SK-N-SH treated with all-trans-retinoic acid at 6 μM for 48 hours (cell line): ENCODE measurements around the gene UBAP1L.

Experiments used
- ATAC-seq: fragments of 200-7000 bp; cut with Tn5 transposase; 3 replicates; pipeline ENCODE4 v1.9.1; 2020; ENCODE audit warnings: mild to moderate bottlenecking, moderate library complexity
- ARNTL ChIP-seq: fragments of 450-650 bp; formaldehyde crosslinking; IDR thresholded peaks from 2 replicates; pipeline ENCODE4 v1.5.0; 2020; ENCODE audit warnings: low read depth, mild to moderate bottlenecking, moderate library complexity, borderline replicate concordance
- BACH2 ChIP-seq: fragments of 250-450 bp; sonication (Bioruptor Pico); IDR thresholded peaks from 2 replicates; pipeline ENCODE4 v1.9.0; 2021; ENCODE audit warnings: mild to moderate bottlenecking, borderline replicate concordance
- CSDC2 ChIP-seq: fragments of 250-450 bp; sonication (Bioruptor Pico); IDR thresholded peaks from 2 replicates; pipeline ENCODE4 v1.5.0; 2020; ENCODE audit warnings: mild to moderate bottlenecking, moderate library complexity
- ESRRG ChIP-seq: fragments of 250-450 bp; sonication (Bioruptor Pico); IDR thresholded peaks from 2 replicates; pipeline ENCODE4 v1.6.1; 2021; ENCODE audit warnings: mild to moderate bottlenecking
- GLIS3 ChIP-seq: fragments of 250-450 bp; sonication (Bioruptor Pico); IDR thresholded peaks from 2 replicates; pipeline ENCODE4 v1.5.0; 2020; ENCODE audit warnings: mild to moderate bottlenecking, moderate library complexity
- ISL1 ChIP-seq: fragments of 250-450 bp; sonication (Bioruptor Pico); IDR thresholded peaks from 2 replicates; pipeline ENCODE4 v2.1.2; 2022; ENCODE audit warnings: mild to moderate bottlenecking, moderate library complexity
- OSR1 ChIP-seq: fragments of 250-450 bp; sonication (Bioruptor Pico); IDR thresholded peaks from 2 replicates; pipeline ENCODE4 v1.8.0; 2022; ENCODE audit warnings: moderate library complexity, mild to moderate bottlenecking, inconsistent platforms
- PATZ1 ChIP-seq: fragments of 250-450 bp; sonication (Bioruptor Pico); IDR thresholded peaks from 2 replicates; pipeline ENCODE4 v1.8.0; 2020; ENCODE audit warnings: mild to moderate bottlenecking, moderate library complexity, borderline replicate concordance
- POU6F1 ChIP-seq: fragments of 250-450 bp; sonication (Bioruptor Pico); IDR thresholded peaks from 2 replicates; pipeline ENCODE4 v1.8.0; 2021; ENCODE audit warnings: low read depth, mild to moderate bottlenecking, moderate library complexity, borderline replicate concordance
- RARB ChIP-seq: fragments of 250-450 bp; sonication (Bioruptor Pico); IDR thresholded peaks from 2 replicates; pipeline ENCODE4 v1.8.0; 2021; ENCODE audit warnings: mild to moderate bottlenecking, moderate library complexity
- SNAI2 ChIP-seq: fragments of 250-450 bp; sonication (Bioruptor Pico); IDR thresholded peaks from 2 replicates; pipeline ENCODE4 v1.5.0; 2020; ENCODE audit warnings: mild to moderate bottlenecking, moderate library complexity
- TCF4 ChIP-seq: fragments of 250-450 bp; sonication (Bioruptor Pico); IDR thresholded peaks from 2 replicates; pipeline ENCODE4 v1.8.0; 2021; ENCODE audit warnings: mild to moderate bottlenecking, moderate library complexity, borderline replicate concordance
- TOX ChIP-seq: fragments of 250-450 bp; sonication (Bioruptor Pico); IDR thresholded peaks from 2 replicates; pipeline ENCODE4 v1.8.0; 2021; ENCODE audit warnings: mild to moderate bottlenecking, moderate library complexity, borderline replicate concordance
- ZC3H10 ChIP-seq: fragments of 250-450 bp; sonication (Bioruptor Pico); IDR thresholded peaks from 2 replicates; pipeline ENCODE4 v1.5.1; 2021; ENCODE audit warnings: mild to moderate bottlenecking, moderate library complexity
- ZFP3 ChIP-seq: fragments of 250-450 bp; sonication (Bioruptor Pico); IDR thresholded peaks from 2 replicates; pipeline ENCODE4 v1.5.0; 2020; ENCODE audit warnings: mild to moderate bottlenecking, moderate library complexity
- ZNF70 ChIP-seq: fragments of 450-650 bp; formaldehyde crosslinking; IDR thresholded peaks from 2 replicates; pipeline ENCODE4 v1.5.0; 2020; ENCODE audit warnings: mild to moderate bottlenecking, moderate library complexity
- ZNF8 ChIP-seq: fragments of 450-650 bp; formaldehyde crosslinking; IDR thresholded peaks from 2 replicates; pipeline ENCODE4 v1.5.0; 2020; ENCODE audit warnings: mild to moderate bottlenecking, moderate library complexity
- TF ChIP-seq, protein P1 (sequence below): fragments of 250-450 bp; sonication (Bioruptor Pico); IDR thresholded peaks from 2 replicates; pipeline ENCODE4 v1.5.1; 2020; ENCODE audit warnings: low read depth, mild to moderate bottlenecking, moderate library complexity
- TF ChIP-seq, protein P2 (sequence below): fragments of 250-450 bp; sonication (Bioruptor Pico); IDR thresholded peaks from 2 replicates; pipeline ENCODE4 v1.5.0; 2020; ENCODE audit warnings: mild to moderate bottlenecking, moderate library complexity

The UBAP1L gene

DNA sequence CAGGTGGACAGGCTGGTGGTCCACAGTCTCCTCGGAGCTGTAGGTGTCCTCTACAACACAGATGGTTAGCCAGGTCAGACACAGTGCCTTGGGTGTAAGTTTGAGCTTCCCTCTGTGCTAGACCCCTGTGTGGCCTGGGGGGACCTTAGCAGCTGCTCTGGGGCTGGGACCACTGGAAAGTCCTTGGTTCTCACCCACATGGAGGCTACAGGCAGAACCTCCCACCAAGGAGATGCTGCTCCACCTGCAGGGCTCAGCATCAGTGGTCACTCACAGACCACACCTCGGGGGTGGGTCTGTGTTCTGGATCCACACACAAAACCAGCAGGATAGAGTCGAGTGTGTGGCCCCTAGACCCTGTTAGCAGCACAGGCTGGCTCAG lies 55.6 kb downstream of the UBAP1L start:
- TF ChIP-seq, protein P1, sequence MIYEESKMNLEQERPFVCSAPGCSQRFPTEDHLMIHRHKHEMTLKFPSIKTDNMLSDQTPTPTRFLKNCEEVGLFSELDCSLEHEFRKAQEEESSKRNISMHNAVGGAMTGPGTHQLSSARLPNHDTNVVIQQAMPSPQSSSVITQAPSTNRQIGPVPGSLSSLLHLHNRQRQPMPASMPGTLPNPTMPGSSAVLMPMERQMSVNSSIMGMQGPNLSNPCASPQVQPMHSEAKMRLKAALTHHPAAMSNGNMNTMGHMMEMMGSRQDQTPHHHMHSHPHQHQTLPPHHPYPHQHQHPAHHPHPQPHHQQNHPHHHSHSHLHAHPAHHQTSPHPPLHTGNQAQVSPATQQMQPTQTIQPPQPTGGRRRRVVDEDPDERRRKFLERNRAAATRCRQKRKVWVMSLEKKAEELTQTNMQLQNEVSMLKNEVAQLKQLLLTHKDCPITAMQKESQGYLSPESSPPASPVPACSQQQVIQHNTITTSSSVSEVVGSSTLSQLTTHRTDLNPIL (CRISPR knock-in tag): no peak
- ATAC-seq: no peak

DNA sequence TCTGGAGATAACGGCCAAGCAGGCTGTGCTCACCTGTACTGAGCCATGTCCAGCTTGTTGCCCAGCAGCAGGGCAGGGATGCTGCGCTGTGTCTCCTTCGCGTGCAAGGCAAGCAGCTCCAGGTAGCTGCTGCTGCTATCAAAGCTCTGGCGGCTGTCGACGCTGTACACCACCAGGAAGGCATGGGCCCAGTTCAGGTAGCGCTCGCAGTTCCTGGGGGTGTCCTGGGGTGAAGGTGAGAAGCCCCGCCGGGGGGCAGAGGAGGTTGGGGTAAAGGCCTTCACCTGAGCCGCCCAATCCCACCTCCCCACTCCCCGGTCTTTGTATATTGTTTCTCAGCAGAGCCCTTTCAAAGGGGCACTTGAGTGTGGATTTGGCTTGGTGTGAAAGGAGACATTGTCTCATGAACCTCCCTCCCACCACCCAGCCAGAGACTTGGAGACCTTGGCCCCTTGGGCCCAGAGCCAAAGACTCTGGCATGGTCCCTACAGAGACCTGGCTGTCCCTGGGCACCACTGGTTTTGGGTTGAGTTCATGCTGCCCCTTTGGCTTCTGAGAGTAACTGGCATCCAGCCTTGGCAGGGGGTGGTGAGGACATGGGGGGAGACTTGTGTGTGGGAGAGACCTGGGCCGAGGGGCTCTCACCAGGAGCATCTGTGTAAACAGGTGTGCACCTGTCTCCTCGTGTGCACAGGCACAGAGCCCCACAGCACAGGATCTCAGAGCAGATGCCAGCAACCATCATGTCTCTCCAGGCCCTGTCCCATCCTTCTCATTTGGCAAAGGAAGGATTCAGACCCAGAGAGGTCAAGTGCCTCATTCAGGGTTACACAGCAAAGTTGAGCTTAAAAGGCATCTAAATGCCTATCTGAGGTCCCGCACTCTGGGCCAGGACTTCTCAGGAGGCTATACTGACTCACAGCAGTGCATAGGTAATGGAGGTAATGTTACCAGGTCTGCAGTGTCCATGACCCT lies 56.3 kb downstream of the UBAP1L start:
- TF ChIP-seq OSR1 (CRISPR knock-in tag): no peak
- TF ChIP-seq ESRRG (CRISPR knock-in tag): no peak
- TF ChIP-seq ARNTL (CRISPR knock-in tag): no peak
- TF ChIP-seq SNAI2 (CRISPR knock-in tag): no peak
- no peak for TF ChIP-seq TCF4 (CRISPR knock-in tag)
- ATAC-seq: no peak

- no peak for TF ChIP-seq ISL1 (CRISPR knock-in tag)
- no peak for TF ChIP-seq BACH2 (CRISPR knock-in tag)
- no peak for TF ChIP-seq TOX (CRISPR knock-in tag)
- TF ChIP-seq ZNF8 (CRISPR knock-in tag): no peak
- TF ChIP-seq POU6F1 (CRISPR knock-in tag): no peak
- no peak for TF ChIP-seq ZNF70 (CRISPR knock-in tag)
- no peak for TF ChIP-seq ARNTL (CRISPR knock-in tag)
- TF ChIP-seq PATZ1 (CRISPR knock-in tag): no peak
- TF ChIP-seq, protein P1 (CRISPR knock-in tag): no peak
- TF ChIP-seq, all 23 proteins: peak for 0
- ATAC-seq: no peak
These were observed 57.5 kb downstream of the UBAP1L start for GRCh38 chr15:65057549-65057940.

- ATAC-seq: no peak
- TF ChIP-seq GLIS3 (CRISPR knock-in tag): no peak
- no peak for TF ChIP-seq BACH2 (CRISPR knock-in tag)
- TF ChIP-seq ZFP3 (CRISPR knock-in tag): no peak
- TF ChIP-seq, protein P2, sequence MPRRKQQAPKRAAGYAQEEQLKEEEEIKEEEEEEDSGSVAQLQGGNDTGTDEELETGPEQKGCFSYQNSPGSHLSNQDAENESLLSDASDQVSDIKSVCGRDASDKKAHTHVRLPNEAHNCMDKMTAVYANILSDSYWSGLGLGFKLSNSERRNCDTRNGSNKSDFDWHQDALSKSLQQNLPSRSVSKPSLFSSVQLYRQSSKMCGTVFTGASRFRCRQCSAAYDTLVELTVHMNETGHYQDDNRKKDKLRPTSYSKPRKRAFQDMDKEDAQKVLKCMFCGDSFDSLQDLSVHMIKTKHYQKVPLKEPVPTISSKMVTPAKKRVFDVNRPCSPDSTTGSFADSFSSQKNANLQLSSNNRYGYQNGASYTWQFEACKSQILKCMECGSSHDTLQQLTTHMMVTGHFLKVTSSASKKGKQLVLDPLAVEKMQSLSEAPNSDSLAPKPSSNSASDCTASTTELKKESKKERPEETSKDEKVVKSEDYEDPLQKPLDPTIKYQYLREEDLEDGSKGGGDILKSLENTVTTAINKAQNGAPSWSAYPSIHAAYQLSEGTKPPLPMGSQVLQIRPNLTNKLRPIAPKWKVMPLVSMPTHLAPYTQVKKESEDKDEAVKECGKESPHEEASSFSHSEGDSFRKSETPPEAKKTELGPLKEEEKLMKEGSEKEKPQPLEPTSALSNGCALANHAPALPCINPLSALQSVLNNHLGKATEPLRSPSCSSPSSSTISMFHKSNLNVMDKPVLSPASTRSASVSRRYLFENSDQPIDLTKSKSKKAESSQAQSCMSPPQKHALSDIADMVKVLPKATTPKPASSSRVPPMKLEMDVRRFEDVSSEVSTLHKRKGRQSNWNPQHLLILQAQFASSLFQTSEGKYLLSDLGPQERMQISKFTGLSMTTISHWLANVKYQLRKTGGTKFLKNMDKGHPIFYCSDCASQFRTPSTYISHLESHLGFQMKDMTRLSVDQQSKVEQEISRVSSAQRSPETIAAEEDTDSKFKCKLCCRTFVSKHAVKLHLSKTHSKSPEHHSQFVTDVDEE (CRISPR knock-in tag): no peak
- TF ChIP-seq ESRRG (CRISPR knock-in tag): no peak
- no peak for TF ChIP-seq CSDC2 (CRISPR knock-in tag)
- no peak for TF ChIP-seq ZC3H10
- TF ChIP-seq RARB: no peak
- TF ChIP-seq, protein P1 (CRISPR knock-in tag): no peak
- no peak for TF ChIP-seq POU6F1 (CRISPR knock-in tag)
- no peak for TF ChIP-seq TCF4 (CRISPR knock-in tag)
- TF ChIP-seq PATZ1 (CRISPR knock-in tag): no peak
These were observed 58.0 kb downstream of the UBAP1L start for GRCh38 chr15:65056868-65057548.
